Osteocyte (in vitro differentiated cells): ENCODE results near the gene CIT. TPM values are rescaled to one million over a fixed set of nuclear protein-coding genes. Genes with fewer than 3 reads are reported as not detected.

Experiments
- DNase-seq: peaks from one replicate; pipeline ENCODE4 v3.0.0; 2021; ENCODE audit warnings: mixed read lengths; ENCODE audit not compliant: unreplicated experiment; ENCODE audit errors: extremely low spot score
- H3K27ac Mint-ChIP-seq: one replicate; pipeline ENCODE4 v1.8.0; 2021; ENCODE audit warnings: mild to moderate bottlenecking, mixed read lengths; ENCODE audit not compliant: unreplicated experiment
- H3K27me3 Mint-ChIP-seq: one replicate; pipeline ENCODE4 v1.8.0; 2021; ENCODE audit warnings: mixed read lengths; ENCODE audit not compliant: unreplicated experiment
- H3K36me3 Mint-ChIP-seq: one replicate; pipeline ENCODE4 v1.8.0; 2021; ENCODE audit warnings: mixed read lengths; ENCODE audit not compliant: unreplicated experiment
- H3K4me1 Mint-ChIP-seq: one replicate; pipeline ENCODE4 v1.8.0; 2021; ENCODE audit warnings: mixed read lengths; ENCODE audit not compliant: unreplicated experiment
- H3K4me3 Mint-ChIP-seq: one replicate; pipeline ENCODE4 v1.8.0; 2021; ENCODE audit warnings: mild to moderate bottlenecking, moderate library complexity, mixed read lengths; ENCODE audit not compliant: unreplicated experiment
- H3K9me3 Mint-ChIP-seq: one replicate; pipeline ENCODE4 v1.8.0; 2021; ENCODE audit warnings: mixed read lengths; ENCODE audit not compliant: unreplicated experiment
- CTCF ChIP-seq: fragments of 200-600 bp; sonication (generic); IDR thresholded peaks from 2 replicates; pipeline ENCODE4 v1.5.0; 2021; ENCODE audit warnings: antibody characterized with exemption, mild to moderate bottlenecking, moderate library complexity
- total RNA-seq: library from RNA; stranded (reverse); gene quantifications from 2 replicates; pipeline ENCODE4 v1.2.1, GENCODE V29; 2021

CIT gene
- total RNA-seq, 1 donor from 2014 or later, result 10.2 TPM

DNA sequence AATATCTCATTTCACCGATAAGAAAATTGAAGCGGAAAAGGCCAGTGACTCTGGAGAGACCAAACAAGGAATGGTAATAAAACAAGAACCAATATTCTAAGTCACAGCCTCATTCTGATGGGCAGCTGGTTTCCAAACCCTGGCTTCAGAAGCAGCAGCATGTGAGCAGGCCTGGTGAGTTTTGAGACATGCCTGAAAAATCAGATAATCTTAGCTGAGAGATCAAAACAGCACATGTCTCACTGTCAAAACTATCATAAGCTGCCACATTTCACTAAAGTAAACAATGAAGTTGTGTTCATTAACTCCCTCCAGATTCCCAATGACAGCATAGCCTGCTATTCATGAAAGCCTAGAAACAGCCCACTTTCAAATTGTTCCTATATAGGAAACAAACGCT, 36.5 kb downstream of the CIT start:
- Mint-ChIP-seq H3K27ac (no peak overlapping the region), H3K27me3 (no peaks in the 10 kb centered on the region), H3K4me1 (peaks cover 5% of the 10 kb centered on the region), H3K4me3 (no peak overlapping the region), H3K36me3 (peaks cover 5% of the 10 kb centered on the region), H3K9me3 (peaks cover 6% of the 10 kb centered on the region)
- no peak for TF ChIP-seq CTCF
- DNase-seq, result no peak

DNA sequence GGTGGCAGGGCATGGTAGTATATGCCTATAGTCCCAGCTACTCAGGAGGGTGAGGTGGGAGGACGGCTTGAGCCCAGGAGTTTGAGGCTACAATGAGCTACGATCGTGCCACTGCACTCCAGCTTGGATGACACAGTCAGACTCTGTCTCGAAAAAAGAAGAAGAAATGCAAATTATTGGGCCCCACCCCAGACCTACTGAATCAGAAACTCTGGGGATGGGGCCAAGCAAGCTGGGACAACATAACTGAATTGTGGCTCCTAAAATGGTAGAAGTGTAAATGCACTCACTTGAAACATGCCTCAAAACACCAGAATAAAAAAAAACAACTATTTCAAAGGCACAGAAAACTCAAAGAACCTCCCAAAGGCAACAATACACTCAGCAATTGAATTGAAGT, 37.0 kb downstream of the CIT start:
- Mint-ChIP-seq H3K36me3 (peaks cover 5% of the 10 kb centered on the region), H3K4me1 (peaks cover 5% of the 10 kb centered on the region), H3K27me3 (no peaks in the 10 kb centered on the region), H3K9me3 (peaks cover 6% of the 10 kb centered on the region), H3K27ac (no peak overlapping the region), H3K4me3 (no peak overlapping the region)
- no peak for TF ChIP-seq CTCF
- DNase-seq, result no peak

DNA sequence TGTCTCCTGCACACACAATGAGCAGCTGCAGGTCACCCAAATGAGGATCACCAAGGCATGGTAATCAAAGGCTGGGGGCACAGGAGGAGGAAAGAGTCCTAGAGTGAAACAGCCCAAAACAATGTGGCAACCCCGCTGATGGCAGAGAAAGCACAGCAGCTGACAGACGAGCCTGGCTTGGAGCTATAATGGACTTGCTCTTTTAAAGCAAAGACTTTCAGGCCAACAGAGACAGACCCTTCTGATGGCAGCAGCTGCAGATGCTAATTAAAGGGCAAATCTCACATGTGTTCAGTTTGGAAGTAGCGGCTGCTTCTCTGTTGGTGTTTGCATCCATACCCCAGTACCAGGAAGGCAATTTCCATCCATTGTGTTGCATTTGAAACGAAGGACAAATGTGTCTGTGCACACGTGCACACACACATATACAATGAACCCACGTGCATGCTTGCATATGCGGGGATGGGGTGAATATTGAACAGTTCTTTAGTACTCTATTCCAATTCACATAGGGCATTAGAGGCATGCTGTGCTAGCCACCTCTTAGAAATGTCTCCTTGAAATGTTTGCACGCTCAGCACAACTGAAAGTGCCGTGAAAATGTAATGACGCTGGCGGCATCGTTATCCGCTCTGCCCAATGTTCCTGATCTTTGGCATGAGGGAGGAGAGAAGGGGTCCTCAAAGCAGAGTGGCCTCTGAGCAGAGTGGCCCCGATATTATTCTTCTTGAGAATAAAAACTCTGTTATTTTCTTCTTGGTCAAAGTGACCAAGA, 38.1 kb downstream of the CIT start:
- H3K27ac Mint-ChIP-seq, result no peak overlapping the region

DNA sequence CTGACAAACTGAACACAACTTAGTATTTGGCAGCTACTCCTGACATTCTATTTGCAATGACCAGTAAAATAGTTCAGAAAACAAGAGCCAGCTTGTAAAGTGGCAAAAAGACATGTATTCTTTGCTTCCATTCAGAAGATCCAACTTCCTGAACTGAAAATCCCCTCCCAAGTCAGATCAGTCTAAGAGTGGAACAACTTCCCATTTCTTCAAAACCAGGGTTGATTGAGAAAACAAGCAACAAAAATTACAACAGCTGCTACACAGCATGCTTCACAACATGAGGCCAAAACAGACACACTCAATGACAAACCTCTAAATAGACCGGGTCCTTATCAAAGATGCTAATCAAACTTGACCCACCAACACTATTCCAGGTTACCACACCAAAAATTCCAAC, 40.3 kb downstream of the CIT start:
- TF ChIP-seq CTCF, result no peak
- Mint-ChIP-seq H3K27me3 (no peaks in the 10 kb centered on the region), H3K27ac (no peak overlapping the region), H3K4me3 (no peak overlapping the region), H3K9me3 (peaks cover 4% of the 10 kb centered on the region), H3K4me1 (no peaks in the 10 kb centered on the region), H3K36me3 (peaks cover 4% of the 10 kb centered on the region)
- DNase-seq, result no peak

More for the DNA sequence above, 38.1 kb downstream of the CIT start:
- Mint-ChIP-seq H3K27me3 (no peaks in the 10 kb centered on the region), H3K9me3 (peaks cover 6% of the 10 kb centered on the region), H3K4me3 (no peak overlapping the region), H3K4me1 (peaks cover 5% of the 10 kb centered on the region), H3K36me3 (peaks cover 5% of the 10 kb centered on the region)
- no peak for TF ChIP-seq CTCF
- no peak for DNase-seq

DNA sequence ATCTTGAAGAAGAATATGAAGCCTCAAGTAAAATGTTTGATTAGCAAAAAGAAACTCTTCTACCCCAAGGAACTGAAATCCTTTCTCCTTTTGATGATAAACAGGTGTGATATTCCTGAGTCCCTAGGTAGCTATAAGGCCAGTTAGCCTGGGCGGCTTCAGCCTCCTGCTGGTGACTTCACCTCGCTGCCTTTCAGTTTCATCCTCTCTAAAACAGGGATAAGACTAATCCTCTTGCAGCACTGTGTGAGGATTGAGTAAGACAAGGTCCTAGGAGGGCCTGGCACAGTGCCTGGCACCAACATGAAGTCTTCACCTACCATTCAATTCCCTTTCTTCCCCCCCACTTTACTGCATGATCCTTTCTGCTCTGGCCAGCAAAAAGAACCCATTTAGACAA, 42.1 kb downstream of the CIT start:
- no peak for TF ChIP-seq CTCF
- no peak overlapping the region for H3K27ac Mint-ChIP-seq
- DNase-seq, result no peak
- H3K27me3 Mint-ChIP-seq, result no peaks in the 10 kb centered on the region
- H3K9me3 Mint-ChIP-seq, result no peaks in the 10 kb centered on the region
- no peaks in the 10 kb centered on the region for H3K4me1 Mint-ChIP-seq
- no peak overlapping the region for H3K4me3 Mint-ChIP-seq
- peaks cover 4% of the 10 kb centered on the region for H3K36me3 Mint-ChIP-seq
